WI38 (cell line): ENCODE results near the gene EN2.

Experiments
- H3K4me3 ChIP-seq: 2 replicates; pipeline ENCODE4 v1.5.1; 2011; ENCODE audit warnings: low read depth, mild to moderate bottlenecking, control low read depth, low read length
- TF ChIP-seq, protein P1 (sequence below): IDR thresholded peaks from 2 replicates; pipeline ENCODE4 v1.5.1; 2012; ENCODE audit warnings: low read depth, mild to moderate bottlenecking, control low read depth, low read length

Gene EN2

GRCh38 chr7:155414547-155415492 is 43.1 kb upstream of the EN2 start:
- no peak overlapping the region for H3K4me3 ChIP-seq
- TF ChIP-seq, protein P1, sequence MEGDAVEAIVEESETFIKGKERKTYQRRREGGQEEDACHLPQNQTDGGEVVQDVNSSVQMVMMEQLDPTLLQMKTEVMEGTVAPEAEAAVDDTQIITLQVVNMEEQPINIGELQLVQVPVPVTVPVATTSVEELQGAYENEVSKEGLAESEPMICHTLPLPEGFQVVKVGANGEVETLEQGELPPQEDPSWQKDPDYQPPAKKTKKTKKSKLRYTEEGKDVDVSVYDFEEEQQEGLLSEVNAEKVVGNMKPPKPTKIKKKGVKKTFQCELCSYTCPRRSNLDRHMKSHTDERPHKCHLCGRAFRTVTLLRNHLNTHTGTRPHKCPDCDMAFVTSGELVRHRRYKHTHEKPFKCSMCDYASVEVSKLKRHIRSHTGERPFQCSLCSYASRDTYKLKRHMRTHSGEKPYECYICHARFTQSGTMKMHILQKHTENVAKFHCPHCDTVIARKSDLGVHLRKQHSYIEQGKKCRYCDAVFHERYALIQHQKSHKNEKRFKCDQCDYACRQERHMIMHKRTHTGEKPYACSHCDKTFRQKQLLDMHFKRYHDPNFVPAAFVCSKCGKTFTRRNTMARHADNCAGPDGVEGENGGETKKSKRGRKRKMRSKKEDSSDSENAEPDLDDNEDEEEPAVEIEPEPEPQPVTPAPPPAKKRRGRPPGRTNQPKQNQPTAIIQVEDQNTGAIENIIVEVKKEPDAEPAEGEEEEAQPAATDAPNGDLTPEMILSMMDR: no peak

- TF ChIP-seq, protein P1: no peak
- H3K4me3 ChIP-seq: no peak overlapping the region
These were observed 41.1 kb upstream of the EN2 start for GRCh38 chr7:155416646-155417380.

GRCh38 chr7:155418304-155418703 is 39.6 kb upstream of the EN2 start:
- TF ChIP-seq, protein P1: no peak
- no peak overlapping the region for H3K4me3 ChIP-seq

GRCh38 chr7:155418941-155419755 is 38.8 kb upstream of the EN2 start:
- H3K4me3 ChIP-seq: no peak overlapping the region
- TF ChIP-seq, protein P1: no peak

DNA sequence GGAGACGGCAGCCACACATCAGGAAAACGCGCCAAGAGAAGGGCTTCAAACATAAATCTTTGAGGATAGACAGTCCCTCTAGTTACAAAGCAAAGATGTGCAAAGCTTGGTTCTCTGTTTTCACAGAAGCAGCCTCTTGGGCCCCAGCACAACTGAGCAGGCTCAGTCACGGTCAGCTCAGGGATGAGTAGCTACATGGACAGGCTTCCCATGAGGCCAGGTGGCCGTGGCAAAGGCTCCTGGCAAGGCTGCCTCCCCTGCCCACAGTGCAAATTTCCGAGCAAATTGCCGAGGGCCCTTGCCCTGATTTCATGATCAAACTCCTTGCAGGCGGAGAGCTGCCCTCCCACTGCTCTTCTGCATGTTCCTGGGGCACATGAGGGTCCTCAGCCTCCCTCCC is 37.8 kb upstream of the EN2 start:
- no peak overlapping the region for H3K4me3 ChIP-seq
- TF ChIP-seq, protein P1: no peak

GRCh38 chr7:155422151-155422550 is 35.8 kb upstream of the EN2 start:
- TF ChIP-seq, protein P1: no peak
- H3K4me3 ChIP-seq: no peak overlapping the region
